Gastroesophageal sphincter (tissue), 4 donors: Measurements from ENCODE around the gene MYH8. TPM values are rescaled to one million over a fixed set of nuclear protein-coding genes. Genes with fewer than 3 reads are reported as not detected.

ENCODE experiments used
- ATAC-seq: fragments of 150-250 bp; one replicate; pipeline ENCODE4 v1.9.1; 2016; ENCODE audit warnings: mild to moderate bottlenecking, moderate library complexity
- H3K27ac ChIP-seq, 4 donors: fragments of 200-600 bp; sonication (generic) in 3 of 4; 1 replicate in 3 of 4; 2 replicates in 1 of 4; pipeline ENCODE4 v1.5.1; 2016 to 2019
- H3K27me3 ChIP-seq: fragments of 200-600 bp; sonication (generic); one replicate; pipeline ENCODE4 v1.5.1; 2019
- H3K36me3 ChIP-seq, 2 donors: fragments of 200-600 bp; sonication (generic); one replicate each; pipeline ENCODE4 v1.5.1; 2019; ENCODE audit warnings: control low read depth in 1 of 2
- H3K4me1 ChIP-seq, 3 donors: fragments of 200-600 bp; sonication (generic); 1 replicate in 2 of 3; 2 replicates in 1 of 3; pipeline ENCODE4 v1.5.1; 2016 to 2019; ENCODE audit warnings: control low read depth in 2 of 3
- H3K4me3 ChIP-seq, 2 donors: fragments of 200-600 bp; sonication (generic); one replicate each; pipeline ENCODE4 v1.5.1; 2019; ENCODE audit warnings: mild to moderate bottlenecking in 1 of 2, moderate library complexity in 1 of 2
- H3K9me3 ChIP-seq, 3 donors: fragments of 200-600 bp; sonication (generic); one replicate each; pipeline ENCODE4 v1.5.1; 2017 to 2019; ENCODE audit warnings: control low read depth in 2 of 3
- EP300 ChIP-seq: sonication (generic); formaldehyde crosslinking; IDR thresholded peaks from one replicate; pipeline ENCODE4 v1.6.1; 2017; ENCODE audit warnings: antibody characterized with exemption, mild to moderate bottlenecking
- POLR2A ChIP-seq, 2 donors: fragments of 450-650 bp; IDR thresholded peaks; one replicate each; pipeline ENCODE4 v1.6.1; 2017; ENCODE audit warnings: antibody characterized with exemption in 2 of 2, mild to moderate bottlenecking in 2 of 2, moderate library complexity in 1 of 2
- POLR2AphosphoS5 ChIP-seq: sonication (generic); formaldehyde crosslinking; IDR thresholded peaks from one replicate; pipeline ENCODE4 v1.6.1; 2017; ENCODE audit warnings: antibody characterized with exemption
- WGBS, 2 donors: methylation state at CpG; one replicate each; pipeline ENCODE4 v1.1.5; 2018; ENCODE audit warnings: low coverage in 1 of 2; 5-methylcytosine and 5-hydroxymethylcytosine counted together
- total RNA-seq, 4 donors: library from RNA; depleted of rRNA; stranded (reverse); fragments of >200 nt; gene quantifications; one replicate each; pipeline ENCODE4 v1.1.0, GENCODE V29; 2016
- TF ChIP-seq, protein P1 (sequence below), 4 experiments: fragments of 200-600 bp in 2 of 4; fragments of 450-650 bp in 2 of 4; sonication (generic) in 1 of 4; IDR thresholded peaks; one replicate each; pipeline ENCODE4 v1.5.1; 2017 to 2019; ENCODE audit warnings: antibody characterized with exemption in 4 of 4, mild to moderate bottlenecking in 2 of 4, moderate library complexity in 2 of 4

The MYH8 gene
- total RNA-seq, 4 donors from 2014 or later = not detected

- ATAC-seq = no peak
- no peak for TF ChIP-seq EP300
- TF ChIP-seq, protein P1, sequence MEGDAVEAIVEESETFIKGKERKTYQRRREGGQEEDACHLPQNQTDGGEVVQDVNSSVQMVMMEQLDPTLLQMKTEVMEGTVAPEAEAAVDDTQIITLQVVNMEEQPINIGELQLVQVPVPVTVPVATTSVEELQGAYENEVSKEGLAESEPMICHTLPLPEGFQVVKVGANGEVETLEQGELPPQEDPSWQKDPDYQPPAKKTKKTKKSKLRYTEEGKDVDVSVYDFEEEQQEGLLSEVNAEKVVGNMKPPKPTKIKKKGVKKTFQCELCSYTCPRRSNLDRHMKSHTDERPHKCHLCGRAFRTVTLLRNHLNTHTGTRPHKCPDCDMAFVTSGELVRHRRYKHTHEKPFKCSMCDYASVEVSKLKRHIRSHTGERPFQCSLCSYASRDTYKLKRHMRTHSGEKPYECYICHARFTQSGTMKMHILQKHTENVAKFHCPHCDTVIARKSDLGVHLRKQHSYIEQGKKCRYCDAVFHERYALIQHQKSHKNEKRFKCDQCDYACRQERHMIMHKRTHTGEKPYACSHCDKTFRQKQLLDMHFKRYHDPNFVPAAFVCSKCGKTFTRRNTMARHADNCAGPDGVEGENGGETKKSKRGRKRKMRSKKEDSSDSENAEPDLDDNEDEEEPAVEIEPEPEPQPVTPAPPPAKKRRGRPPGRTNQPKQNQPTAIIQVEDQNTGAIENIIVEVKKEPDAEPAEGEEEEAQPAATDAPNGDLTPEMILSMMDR (IDR thresholded peaks at IDR 0.05) = no peak
- TF ChIP-seq POLR2A (IDR thresholded peaks at IDR 0.05) = no peak
- no peak for TF ChIP-seq POLR2AphosphoS5
- Histone ChIP-seq H3K27ac (no peak overlapping the region), H3K36me3 (no peaks in the 10 kb centered on the region), H3K4me3 (no peak overlapping the region), H3K4me1 (no peaks in the 10 kb centered on the region), H3K27me3 (peaks cover 7% of the 10 kb centered on the region), H3K9me3 (no peaks in the 10 kb centered on the region)
Measured at GRCh38 chr17:10403589-10403988, 18.2 kb downstream of the MYH8 start.

DNA sequence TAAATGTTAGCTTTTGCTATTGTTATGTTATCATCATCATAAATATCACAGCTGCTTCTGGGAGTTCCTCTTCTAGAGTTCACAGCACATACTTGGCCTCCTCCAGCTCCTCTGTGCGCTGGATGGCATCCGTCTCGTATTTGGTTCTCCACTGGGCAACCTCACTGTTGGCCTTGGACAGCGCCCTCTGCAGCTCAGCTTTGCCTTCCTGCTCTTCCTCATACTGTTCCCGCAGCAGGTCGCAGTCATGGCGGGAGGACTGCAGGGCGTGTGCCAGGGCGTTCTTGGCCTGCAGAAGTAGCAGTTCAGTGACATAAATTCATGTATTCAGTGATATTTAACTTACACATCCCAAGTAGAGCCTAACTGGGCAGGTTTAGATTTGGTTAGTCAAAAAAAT, 23.4 kb downstream of the MYH8 start:
- no peak overlapping the region for H3K4me3 ChIP-seq
- H3K27me3 ChIP-seq = peaks cover 7% of the 10 kb centered on the region
- no peak overlapping the region for H3K27ac ChIP-seq
- TF ChIP-seq POLR2AphosphoS5 = no peak
- H3K4me1 ChIP-seq = no peaks in the 10 kb centered on the region
- no peaks in the 10 kb centered on the region for H3K36me3 ChIP-seq
- no peak for ATAC-seq
- 62 to 95% methylated on average over 3 to 4 of the region's 9 CpGs for WGBS, 2 donors
- no peaks in the 10 kb centered on the region for H3K9me3 ChIP-seq

GRCh38 chr17:10396524-10397163, 25.1 kb downstream of the MYH8 start:
- 70 to 73% methylated on average over 12 to 13 of the region's 14 CpGs for WGBS, 2 donors
- no peaks in the 10 kb centered on the region for H3K36me3 ChIP-seq
- H3K27me3 ChIP-seq = peaks cover 7% of the 10 kb centered on the region
- no peak for ATAC-seq
- H3K4me3 ChIP-seq = no peak overlapping the region
- TF ChIP-seq POLR2AphosphoS5 (no peak), EP300 (no peak), POLR2A (IDR thresholded peaks at IDR 0.05) (no peak)
- TF ChIP-seq, protein P1 (IDR thresholded peaks at IDR 0.05) = no peak
- H3K9me3 ChIP-seq = no peaks in the 10 kb centered on the region
- H3K27ac ChIP-seq = no peak overlapping the region
- H3K4me1 ChIP-seq = no peaks in the 10 kb centered on the region

- H3K9me3 ChIP-seq = no peaks in the 10 kb centered on the region
- H3K27me3 ChIP-seq = peaks cover 18% of the 10 kb centered on the region
- H3K27ac ChIP-seq = no peak overlapping the region
- H3K4me3 ChIP-seq = no peak overlapping the region
- no peak for ATAC-seq
- TF ChIP-seq POLR2AphosphoS5 = no peak
- no peak for TF ChIP-seq POLR2A (IDR thresholded peaks at IDR 0.05)
- TF ChIP-seq, protein P1 (IDR thresholded peaks at IDR 0.05) = no peak
- TF ChIP-seq EP300 = no peak
- 77% methylated on average over 6 of the region's 6 CpGs; no CpG with 5 or more reads in 1 of the 2 donors for WGBS, 2 donors
- no peaks in the 10 kb centered on the region for H3K36me3 ChIP-seq
- no peaks in the 10 kb centered on the region for H3K4me1 ChIP-seq
Measured at GRCh38 chr17:10394201-10394887, 27.4 kb downstream of the MYH8 start.

DNA sequence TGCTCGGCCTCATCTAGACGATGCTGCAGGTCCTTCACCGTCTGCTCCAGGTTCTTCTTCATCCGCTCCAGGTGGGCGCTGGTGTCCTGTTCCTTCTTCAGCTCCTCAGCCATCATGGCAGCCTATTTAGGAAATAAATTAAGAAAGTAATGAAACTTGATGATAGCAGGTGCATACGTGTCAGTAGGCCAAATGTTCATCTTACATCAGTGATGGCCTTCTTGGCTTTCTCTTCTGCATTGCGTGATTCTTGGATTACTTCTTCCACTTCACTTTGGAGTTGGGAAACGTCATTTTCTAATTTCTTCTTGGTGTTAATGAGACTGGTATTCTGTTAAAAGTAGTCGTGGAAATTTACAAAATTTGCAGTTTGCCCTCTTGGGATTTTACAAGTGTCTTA, 28.9 kb downstream of the MYH8 start:
- H3K36me3 ChIP-seq = no peaks in the 10 kb centered on the region
- peaks cover 28% of the 10 kb centered on the region for H3K27me3 ChIP-seq
- TF ChIP-seq POLR2AphosphoS5 (no peak), POLR2A (IDR thresholded peaks at IDR 0.05) (no peak), EP300 (no peak)
- TF ChIP-seq, protein P1 (IDR thresholded peaks at IDR 0.05) = no peak
- H3K9me3 ChIP-seq = no peaks in the 10 kb centered on the region
- no peak overlapping the region for H3K27ac ChIP-seq
- no peak for ATAC-seq
- H3K4me3 ChIP-seq = no peak overlapping the region
- 74 to 78% methylated on average over 7 to 9 of the region's 9 CpGs for WGBS, 2 donors
- H3K4me1 ChIP-seq = no peaks in the 10 kb centered on the region
